GM12878 (cell line): ENCODE data around the gene ZNF200. TPM values are rescaled to one million over a fixed set of nuclear protein-coding genes. Genes with fewer than 3 reads are reported as not detected.

ENCODE experiments used
- ASH2L ChIP-seq: fragments of 300-600, 200-600 bp; sonication (generic); IDR thresholded peaks from 2 replicates; pipeline ENCODE4 v1.6.1; 2017; ENCODE audit warnings: low read depth, mild to moderate bottlenecking, borderline replicate concordance
- BHLHE40 ChIP-seq, 2 experiments: fragments of 450-650 bp in 1 of 2; IDR thresholded peaks; 2 replicates each; pipeline ENCODE4 v1.6.1; 2011 to 2017; ENCODE audit warnings: low read depth in 2 of 2, borderline replicate concordance in 1 of 2, improper control_type of control experiment in 1 of 2, low read length in 1 of 2, mild to moderate bottlenecking in 1 of 2
- CHD2 ChIP-seq: IDR thresholded peaks from 2 replicates; pipeline ENCODE4 v1.6.1; 2011; ENCODE audit warnings: low read depth, low read length, improper control_type of control experiment, borderline replicate concordance
- DPF2 ChIP-seq: fragments of 450-650 bp; IDR thresholded peaks from 2 replicates; pipeline ENCODE4 v1.6.1; 2017; ENCODE audit warnings: mild to moderate bottlenecking
- EGR1 ChIP-seq, 2 experiments: IDR thresholded peaks; 1 replicate in 1 of 2; 2 replicates in 1 of 2; pipeline ENCODE4 v1.6.1; 2011 to 2012; ENCODE audit warnings: low read depth in 2 of 2, low read length in 2 of 2, borderline replicate concordance in 1 of 2, mild to moderate bottlenecking in 1 of 2, moderate library complexity in 1 of 2
- IRF4 ChIP-seq: IDR thresholded peaks from 2 replicates; pipeline ENCODE4 v1.6.1; 2011; ENCODE audit warnings: low read depth, low read length
- NFYB ChIP-seq: IDR thresholded peaks from 2 replicates; pipeline ENCODE4 v1.6.1; 2011; ENCODE audit warnings: low read depth, mild to moderate bottlenecking, low read length, improper control_type of control experiment, moderate library complexity; ENCODE audit not compliant: insufficient read depth
- PAX5 ChIP-seq: IDR thresholded peaks from 2 replicates; pipeline ENCODE4 v1.6.1; 2011; ENCODE audit warnings: low read depth, low read length, borderline replicate concordance
- POLR2A ChIP-seq: IDR thresholded peaks from 2 replicates; pipeline ENCODE4 v1.6.1; 2011; ENCODE audit warnings: low read depth, mild to moderate bottlenecking, low read length
- RCOR1 ChIP-seq: conservative IDR thresholded peaks from 2 replicates; pipeline ENCODE4 v1.6.1; 2012; ENCODE audit warnings: low read depth, low read length, improper control_type of control experiment
- RELA ChIP-seq: fragments of 450-650 bp; IDR thresholded peaks from 2 replicates; pipeline ENCODE4 v1.8.0; 2014; ENCODE audit warnings: borderline replicate concordance; ENCODE audit not compliant: partially characterized antibody
- SMAD1 ChIP-seq: fragments of 450-650 bp; IDR thresholded peaks from 2 replicates; pipeline ENCODE4 v1.6.1; 2018; ENCODE audit warnings: mild to moderate bottlenecking, low read depth; ENCODE audit not compliant: partially characterized antibody
- SMAD5 ChIP-seq: IDR thresholded peaks from 2 replicates; pipeline ENCODE4 v1.6.1; 2016; ENCODE audit warnings: antibody characterized with exemption, low read depth
- SREBF2 ChIP-seq: IDR thresholded peaks from 2 replicates; pipeline ENCODE4 v1.6.1; 2012; ENCODE audit warnings: mild to moderate bottlenecking, low read length
- YY1 ChIP-seq: IDR thresholded peaks from 2 replicates; pipeline ENCODE4 v1.6.1; 2011; ENCODE audit warnings: low read depth, mild to moderate bottlenecking, low read length
- polyA plus RNA-seq, 11 experiments: library from polyadenylated mRNA; depleted of rRNA in 4 of 11; unstranded in 6 of 11; stranded (reverse) in 5 of 11; fragments of >200 nt; fragmentation: Nextera tagmentation in 4 of 11; fragmentation: Illumina TruSeq in 1 of 11; extraction: Ambion mirVana in 4 of 11; extraction: Trizol in 1 of 11; gene quantifications; 1 replicate in 1 of 11; 2 replicates in 10 of 11; pipeline versions ENCODE4 v1.2.1 to v1.2.3, GENCODE V29; 2011 to 2016; ENCODE audit warnings: inconsistent platforms in 2 of 11, missing spikeins in 2 of 11, low read depth in 1 of 11
- total RNA-seq, 4 experiments: library from RNA; depleted of rRNA in 3 of 4; stranded (reverse); fragments of >200 nt in 3 of 4; fragmentation: Illumina TruSeq in 1 of 4; extraction: Trizol in 1 of 4; gene quantifications; 2 replicates each; pipeline versions ENCODE4 v1.2.1 to v1.2.3, GENCODE V29; 2013 to 2021
- TF ChIP-seq, protein P1 (sequence below): fragments of 150-350 bp; IDR thresholded peaks from 2 replicates; pipeline ENCODE4 v1.6.1; 2014; ENCODE audit warnings: mild to moderate bottlenecking, low read depth, low read length
- TF ChIP-seq, protein P2 (sequence below): fragments of 450-650 bp; IDR thresholded peaks from 2 replicates; pipeline ENCODE4 v1.6.1; 2017; ENCODE audit warnings: mild to moderate bottlenecking, moderate library complexity
- TF ChIP-seq, protein P3 (sequence below): fragments of 450-650 bp; IDR thresholded peaks from 2 replicates; pipeline ENCODE4 v1.6.1; 2017; ENCODE audit warnings: mild to moderate bottlenecking, moderate library complexity
- TF ChIP-seq, protein P4 (sequence below): fragments of 450-650 bp; IDR thresholded peaks from 2 replicates; pipeline ENCODE4 v1.6.1; 2014; ENCODE audit warnings: mild to moderate bottlenecking

The ZNF200 gene
- total and polyA plus RNA-seq, 10 of the 15 experiments (the other 5 are each of a cell fraction or from before 2014, with no cell fraction given): 4.0 to 13.9 (median 9.6) TPM

DNA sequence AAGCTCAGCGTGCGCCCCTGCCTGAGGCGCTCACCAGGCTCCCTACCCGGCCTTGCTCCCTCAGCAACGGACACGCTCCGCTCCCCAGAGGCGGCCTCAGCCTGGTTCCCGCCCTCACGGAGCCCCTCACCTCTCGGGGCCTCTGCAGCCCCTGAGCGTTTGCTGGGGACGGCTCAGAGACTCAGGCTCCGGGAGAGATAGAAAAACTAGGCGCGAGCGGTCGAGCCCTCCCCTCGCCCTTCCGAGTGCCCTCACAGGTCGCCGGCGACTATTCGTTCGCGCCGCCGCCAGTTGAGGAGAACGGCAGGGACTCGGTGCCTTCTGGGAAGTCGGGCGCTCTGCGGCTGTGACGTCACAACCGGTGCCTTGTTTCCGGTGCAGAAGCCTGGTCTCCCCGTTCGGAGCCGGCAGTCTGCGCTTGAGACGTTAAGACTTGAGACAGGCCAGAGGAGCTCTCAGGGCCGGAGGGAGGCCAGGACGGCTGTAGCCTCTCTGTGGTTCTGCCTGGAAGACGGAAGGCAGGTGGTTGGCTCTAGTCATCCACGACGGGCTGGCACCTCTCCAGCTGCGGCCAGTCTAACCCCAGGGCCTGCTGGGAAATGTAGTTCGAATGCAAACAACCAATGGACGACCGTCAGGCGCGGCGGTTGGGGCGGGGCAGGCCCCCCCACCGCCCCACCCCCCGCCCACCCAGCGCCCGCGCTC, at the start of gene ZNF200 (continued):
- TF ChIP-seq YY1: 0 out of 2 replicates have a peak, but pooled peaks have one; percentile 65
- TF ChIP-seq ASH2L: 0 out of 2 replicates have a peak, but pooled peaks have one; percentile 50
- TF ChIP-seq, protein P1, sequence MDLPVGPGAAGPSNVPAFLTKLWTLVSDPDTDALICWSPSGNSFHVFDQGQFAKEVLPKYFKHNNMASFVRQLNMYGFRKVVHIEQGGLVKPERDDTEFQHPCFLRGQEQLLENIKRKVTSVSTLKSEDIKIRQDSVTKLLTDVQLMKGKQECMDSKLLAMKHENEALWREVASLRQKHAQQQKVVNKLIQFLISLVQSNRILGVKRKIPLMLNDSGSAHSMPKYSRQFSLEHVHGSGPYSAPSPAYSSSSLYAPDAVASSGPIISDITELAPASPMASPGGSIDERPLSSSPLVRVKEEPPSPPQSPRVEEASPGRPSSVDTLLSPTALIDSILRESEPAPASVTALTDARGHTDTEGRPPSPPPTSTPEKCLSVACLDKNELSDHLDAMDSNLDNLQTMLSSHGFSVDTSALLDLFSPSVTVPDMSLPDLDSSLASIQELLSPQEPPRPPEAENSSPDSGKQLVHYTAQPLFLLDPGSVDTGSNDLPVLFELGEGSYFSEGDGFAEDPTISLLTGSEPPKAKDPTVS: no peak
- TF ChIP-seq SMAD5: peak; percentile 35; the same call in 1 of the 2 replicates
- TF ChIP-seq SMAD1: peak; percentile 84
- TF ChIP-seq, protein P2, sequence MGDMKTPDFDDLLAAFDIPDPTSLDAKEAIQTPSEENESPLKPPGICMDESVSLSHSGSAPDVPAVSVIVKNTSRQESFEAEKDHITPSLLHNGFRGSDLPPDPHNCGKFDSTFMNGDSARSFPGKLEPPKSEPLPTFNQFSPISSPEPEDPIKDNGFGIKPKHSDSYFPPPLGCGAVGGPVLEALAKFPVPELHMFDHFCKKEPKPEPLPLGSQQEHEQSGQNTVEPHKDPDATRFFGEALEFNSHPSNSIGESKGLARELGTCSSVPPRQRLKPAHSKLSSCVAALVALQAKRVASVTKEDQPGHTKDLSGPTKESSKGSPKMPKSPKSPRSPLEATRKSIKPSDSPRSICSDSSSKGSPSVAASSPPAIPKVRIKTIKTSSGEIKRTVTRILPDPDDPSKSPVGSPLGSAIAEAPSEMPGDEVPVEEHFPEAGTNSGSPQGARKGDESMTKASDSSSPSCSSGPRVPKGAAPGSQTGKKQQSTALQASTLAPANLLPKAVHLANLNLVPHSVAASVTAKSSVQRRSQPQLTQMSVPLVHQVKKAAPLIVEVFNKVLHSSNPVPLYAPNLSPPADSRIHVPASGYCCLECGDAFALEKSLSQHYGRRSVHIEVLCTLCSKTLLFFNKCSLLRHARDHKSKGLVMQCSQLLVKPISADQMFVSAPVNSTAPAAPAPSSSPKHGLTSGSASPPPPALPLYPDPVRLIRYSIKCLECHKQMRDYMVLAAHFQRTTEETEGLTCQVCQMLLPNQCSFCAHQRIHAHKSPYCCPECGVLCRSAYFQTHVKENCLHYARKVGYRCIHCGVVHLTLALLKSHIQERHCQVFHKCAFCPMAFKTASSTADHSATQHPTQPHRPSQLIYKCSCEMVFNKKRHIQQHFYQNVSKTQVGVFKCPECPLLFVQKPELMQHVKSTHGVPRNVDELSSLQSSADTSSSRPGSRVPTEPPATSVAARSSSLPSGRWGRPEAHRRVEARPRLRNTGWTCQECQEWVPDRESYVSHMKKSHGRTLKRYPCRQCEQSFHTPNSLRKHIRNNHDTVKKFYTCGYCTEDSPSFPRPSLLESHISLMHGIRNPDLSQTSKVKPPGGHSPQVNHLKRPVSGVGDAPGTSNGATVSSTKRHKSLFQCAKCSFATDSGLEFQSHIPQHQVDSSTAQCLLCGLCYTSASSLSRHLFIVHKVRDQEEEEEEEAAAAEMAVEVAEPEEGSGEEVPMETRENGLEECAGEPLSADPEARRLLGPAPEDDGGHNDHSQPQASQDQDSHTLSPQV: no peak
- TF ChIP-seq POLR2A: peak; percentile 97
- peak in 1 of 2 experiments; percentile 40; a peak in 1 of 4 replicates for TF ChIP-seq BHLHE40 (IDR thresholded peaks at IDR 0.05; ENCODE audit: borderline replicate concordance in 1 of 2, low read depth in 2 of 2, low read length in 1 of 2)
- no peak for TF ChIP-seq IRF4
- TF ChIP-seq DPF2: peak; percentile 95
- TF ChIP-seq NFYB: peak; percentile 65; the same call in 1 of the 2 replicates
- TF ChIP-seq RELA: peak; percentile 68
- TF ChIP-seq PAX5: peak; percentile 80; the same call in 1 of the 2 replicates
- TF ChIP-seq CHD2: peak; percentile 83; the same call in 1 of the 2 replicates
- TF ChIP-seq, protein P3, sequence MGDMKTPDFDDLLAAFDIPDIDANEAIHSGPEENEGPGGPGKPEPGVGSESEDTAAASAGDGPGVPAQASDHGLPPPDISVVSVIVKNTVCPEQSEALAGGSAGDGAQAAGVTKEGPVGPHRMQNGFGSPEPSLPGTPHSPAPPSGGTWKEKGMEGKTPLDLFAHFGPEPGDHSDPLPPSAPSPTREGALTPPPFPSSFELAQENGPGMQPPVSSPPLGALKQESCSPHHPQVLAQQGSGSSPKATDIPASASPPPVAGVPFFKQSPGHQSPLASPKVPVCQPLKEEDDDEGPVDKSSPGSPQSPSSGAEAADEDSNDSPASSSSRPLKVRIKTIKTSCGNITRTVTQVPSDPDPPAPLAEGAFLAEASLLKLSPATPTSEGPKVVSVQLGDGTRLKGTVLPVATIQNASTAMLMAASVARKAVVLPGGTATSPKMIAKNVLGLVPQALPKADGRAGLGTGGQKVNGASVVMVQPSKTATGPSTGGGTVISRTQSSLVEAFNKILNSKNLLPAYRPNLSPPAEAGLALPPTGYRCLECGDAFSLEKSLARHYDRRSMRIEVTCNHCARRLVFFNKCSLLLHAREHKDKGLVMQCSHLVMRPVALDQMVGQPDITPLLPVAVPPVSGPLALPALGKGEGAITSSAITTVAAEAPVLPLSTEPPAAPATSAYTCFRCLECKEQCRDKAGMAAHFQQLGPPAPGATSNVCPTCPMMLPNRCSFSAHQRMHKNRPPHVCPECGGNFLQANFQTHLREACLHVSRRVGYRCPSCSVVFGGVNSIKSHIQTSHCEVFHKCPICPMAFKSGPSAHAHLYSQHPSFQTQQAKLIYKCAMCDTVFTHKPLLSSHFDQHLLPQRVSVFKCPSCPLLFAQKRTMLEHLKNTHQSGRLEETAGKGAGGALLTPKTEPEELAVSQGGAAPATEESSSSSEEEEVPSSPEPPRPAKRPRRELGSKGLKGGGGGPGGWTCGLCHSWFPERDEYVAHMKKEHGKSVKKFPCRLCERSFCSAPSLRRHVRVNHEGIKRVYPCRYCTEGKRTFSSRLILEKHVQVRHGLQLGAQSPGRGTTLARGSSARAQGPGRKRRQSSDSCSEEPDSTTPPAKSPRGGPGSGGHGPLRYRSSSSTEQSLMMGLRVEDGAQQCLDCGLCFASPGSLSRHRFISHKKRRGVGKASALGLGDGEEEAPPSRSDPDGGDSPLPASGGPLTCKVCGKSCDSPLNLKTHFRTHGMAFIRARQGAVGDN: peak; percentile 52
- TF ChIP-seq EGR1 (IDR thresholded peaks at IDR 0.05; ENCODE audit: borderline replicate concordance in 1 of 2, low read depth in 2 of 2, low read length in 2 of 2): no peak
- no peak for TF ChIP-seq RCOR1
- TF ChIP-seq, protein P4, sequence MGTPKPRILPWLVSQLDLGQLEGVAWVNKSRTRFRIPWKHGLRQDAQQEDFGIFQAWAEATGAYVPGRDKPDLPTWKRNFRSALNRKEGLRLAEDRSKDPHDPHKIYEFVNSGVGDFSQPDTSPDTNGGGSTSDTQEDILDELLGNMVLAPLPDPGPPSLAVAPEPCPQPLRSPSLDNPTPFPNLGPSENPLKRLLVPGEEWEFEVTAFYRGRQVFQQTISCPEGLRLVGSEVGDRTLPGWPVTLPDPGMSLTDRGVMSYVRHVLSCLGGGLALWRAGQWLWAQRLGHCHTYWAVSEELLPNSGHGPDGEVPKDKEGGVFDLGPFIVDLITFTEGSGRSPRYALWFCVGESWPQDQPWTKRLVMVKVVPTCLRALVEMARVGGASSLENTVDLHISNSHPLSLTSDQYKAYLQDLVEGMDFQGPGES: peak; percentile 25; the same call in 1 of the 2 replicates
- TF ChIP-seq SREBF2: 0 out of 2 replicates have a peak, but pooled peaks have one; percentile 15
